CD4-positive, alpha-beta T cell (primary cell): ENCODE measurements around the gene PLEKHH2. TPM values are rescaled to one million over a fixed set of nuclear protein-coding genes. Genes with fewer than 3 reads are reported as not detected.

Experiments used
- ATAC-seq: fragments of 200-7000 bp; cut with Tn5 transposase; one replicate; pipeline ENCODE4 v1.10.0; 2022; ENCODE audit warnings: mild to moderate bottlenecking; ENCODE audit not compliant: poor library complexity
- CTCF ChIA-PET: fragments of 350-600 bp; sonication (Branson Sonifier 250); formaldehyde crosslinking; loops from one replicate; lab custom pipeline; 2021; ENCODE audit warnings: antibody characterized with exemption, inconsistent platforms; lab: Charles Lee
- POLR2A ChIA-PET: fragments of 350-600 bp; sonication (Branson Sonifier 250); formaldehyde crosslinking; loops from one replicate; lab custom pipeline; 2021; ENCODE audit warnings: antibody characterized with exemption, inconsistent platforms; lab: Charles Lee
- DNase-seq, 14 experiments: peaks; one replicate each; pipeline ENCODE4 v3.0.0-alpha.2; 2013 to 2020; ENCODE audit warnings: mixed read lengths in 2 of 14
- H3K27ac ChIP-seq, 2 donors: one replicate each; pipeline versions ENCODE4 v1.5.1 to v1.7.0; 2013; ENCODE audit warnings: low read length in 2 of 2, low read depth in 1 of 2, mild to moderate bottlenecking in 1 of 2
- H3K27me3 ChIP-seq, 2 experiments: 1 replicate in 1 of 2; 2 replicates in 1 of 2; pipeline versions ENCODE4 v1.6.1 to v1.7.0; 2013; ENCODE audit warnings: low read length in 2 of 2, control low read depth in 1 of 2, mild to moderate bottlenecking in 1 of 2, moderate library complexity in 1 of 2; ENCODE audit not compliant: insufficient read depth in 2 of 2, control insufficient read depth in 1 of 2
- H3K36me3 ChIP-seq: one replicate; pipeline ENCODE4 v1.6.1; 2013; ENCODE audit warnings: low read length, control low read depth; ENCODE audit not compliant: insufficient read depth
- H3K4me1 ChIP-seq: one replicate; pipeline ENCODE4 v1.6.1; 2013; ENCODE audit warnings: low read length, control low read depth; ENCODE audit not compliant: insufficient read depth
- H3K4me3 ChIP-seq: one replicate; pipeline ENCODE4 v1.5.1; 2013; ENCODE audit warnings: mild to moderate bottlenecking, low read length, moderate library complexity
- H3K9me3 ChIP-seq, 2 experiments: 1 replicate in 1 of 2; 2 replicates in 1 of 2; pipeline versions ENCODE4 v1.6.1 to v1.7.0; 2013; ENCODE audit warnings: low read length in 2 of 2, mild to moderate bottlenecking in 2 of 2, control low read depth in 1 of 2, moderate library complexity in 1 of 2; ENCODE audit not compliant: control insufficient read depth in 1 of 2, insufficient read depth in 1 of 2
- H3K27ac Mint-ChIP-seq: one replicate; pipeline ENCODE4 v1.8.0; 2020; ENCODE audit warnings: mixed read lengths
- H3K27me3 Mint-ChIP-seq: one replicate; pipeline ENCODE4 v1.8.0; 2021; ENCODE audit warnings: mixed read lengths
- H3K36me3 Mint-ChIP-seq: one replicate; pipeline ENCODE4 v1.8.0; 2021; ENCODE audit warnings: low read depth, mixed read lengths
- H3K4me1 Mint-ChIP-seq: one replicate; pipeline ENCODE4 v1.8.0; 2021; ENCODE audit warnings: low read depth, mixed read lengths
- H3K4me3 Mint-ChIP-seq: one replicate; pipeline ENCODE4 v1.8.0; 2020; ENCODE audit warnings: mild to moderate bottlenecking, mixed read lengths
- H3K9me3 Mint-ChIP-seq: one replicate; pipeline ENCODE4 v1.8.0; 2020; ENCODE audit warnings: mixed read lengths
- intact Hi-C, 2 experiments: fragments of 100-400 bp; cut with DNase I in 1 of 2; cut with micrococcal nuclease in 1 of 2; formaldehyde crosslinking; loops; one replicate each; pipeline versions ENCODE4 v1.15.1 to v1.9.0; 2023 to 2025; cut with DNase I, micrococcal nuclease
- total RNA-seq, 174 experiments: library from RNA in 2 of 174; stranded (reverse) in 2 of 174; gene quantifications; one replicate each; pipeline ENCODE4 v1.2.3 and lab custom pipeline; 2021 to 2026
- TF ChIP-seq, protein P1 (sequence below): fragments of 200-600 bp; IDR thresholded peaks from one replicate; pipeline ENCODE4 v1.8.0; 2022; ENCODE audit warnings: antibody characterized with exemption, mild to moderate bottlenecking

PLEKHH2 gene
- total RNA-seq, 2 experiments from 2014 or later: 1.6 to 2.7 TPM

DNA sequence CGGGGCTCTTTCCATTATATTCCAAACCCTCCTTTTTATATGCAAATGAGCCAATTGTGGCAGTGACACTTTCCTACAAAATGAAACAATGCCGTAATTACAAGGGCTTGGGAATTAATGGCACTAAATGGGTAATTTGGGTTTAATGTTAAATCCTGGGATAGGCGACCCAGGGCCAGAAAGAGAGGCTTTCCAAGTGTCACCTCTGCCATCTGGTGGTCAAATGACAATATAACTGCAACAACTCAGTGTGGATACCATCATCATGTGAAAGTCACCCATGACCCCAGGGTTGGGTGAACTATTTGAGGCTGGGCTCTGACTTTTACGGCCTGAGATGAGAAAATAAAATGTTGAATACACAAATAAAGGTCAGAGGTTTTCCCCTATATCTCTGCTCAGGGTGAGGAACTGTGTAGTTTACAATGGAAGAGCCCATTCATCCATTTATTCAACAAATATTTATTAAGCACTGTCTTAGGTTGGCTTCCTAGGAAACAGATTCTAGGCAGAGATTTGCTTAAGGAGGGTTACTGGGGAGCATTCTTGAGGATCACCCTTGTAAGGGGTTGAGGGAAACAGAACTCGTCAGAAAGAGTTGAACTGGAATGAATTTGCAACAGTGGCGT lies 27.7 kb upstream of the PLEKHH2 start:
- Mint-ChIP-seq H3K4me3 (no peak overlapping the region), H3K36me3 (no peaks in the 10 kb centered on the region), H3K9me3 (no peaks in the 10 kb centered on the region), H3K4me1 (peaks cover 6% of the 10 kb centered on the region), H3K27ac (no peak overlapping the region), H3K27me3 (no peaks in the 10 kb centered on the region)
- Histone ChIP-seq H3K27ac (no peak overlapping the region), H3K27me3 (no peaks in the 10 kb centered on the region), H3K36me3 (no peaks in the 10 kb centered on the region), H3K4me1 (peaks cover 7% of the 10 kb centered on the region), H3K9me3 (no peaks in the 10 kb centered on the region), H3K4me3 (no peak overlapping the region)
- POLR2A ChIA-PET: no interaction called here
- intact Hi-C loops: loop anchor here (1.0 to 10.0 kb wide), 5 partner anchors 662 to 782 kb away; no protein-coding TSS in a partner anchor
- CTCF ChIA-PET: no interaction called here
- peak in 5 of 14 experiments; percentile 13 to 74 (median 57) for DNase-seq
- peak; percentile 71 for ATAC-seq
- TF ChIP-seq, protein P1, sequence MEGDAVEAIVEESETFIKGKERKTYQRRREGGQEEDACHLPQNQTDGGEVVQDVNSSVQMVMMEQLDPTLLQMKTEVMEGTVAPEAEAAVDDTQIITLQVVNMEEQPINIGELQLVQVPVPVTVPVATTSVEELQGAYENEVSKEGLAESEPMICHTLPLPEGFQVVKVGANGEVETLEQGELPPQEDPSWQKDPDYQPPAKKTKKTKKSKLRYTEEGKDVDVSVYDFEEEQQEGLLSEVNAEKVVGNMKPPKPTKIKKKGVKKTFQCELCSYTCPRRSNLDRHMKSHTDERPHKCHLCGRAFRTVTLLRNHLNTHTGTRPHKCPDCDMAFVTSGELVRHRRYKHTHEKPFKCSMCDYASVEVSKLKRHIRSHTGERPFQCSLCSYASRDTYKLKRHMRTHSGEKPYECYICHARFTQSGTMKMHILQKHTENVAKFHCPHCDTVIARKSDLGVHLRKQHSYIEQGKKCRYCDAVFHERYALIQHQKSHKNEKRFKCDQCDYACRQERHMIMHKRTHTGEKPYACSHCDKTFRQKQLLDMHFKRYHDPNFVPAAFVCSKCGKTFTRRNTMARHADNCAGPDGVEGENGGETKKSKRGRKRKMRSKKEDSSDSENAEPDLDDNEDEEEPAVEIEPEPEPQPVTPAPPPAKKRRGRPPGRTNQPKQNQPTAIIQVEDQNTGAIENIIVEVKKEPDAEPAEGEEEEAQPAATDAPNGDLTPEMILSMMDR: peak; percentile 76

DNA sequence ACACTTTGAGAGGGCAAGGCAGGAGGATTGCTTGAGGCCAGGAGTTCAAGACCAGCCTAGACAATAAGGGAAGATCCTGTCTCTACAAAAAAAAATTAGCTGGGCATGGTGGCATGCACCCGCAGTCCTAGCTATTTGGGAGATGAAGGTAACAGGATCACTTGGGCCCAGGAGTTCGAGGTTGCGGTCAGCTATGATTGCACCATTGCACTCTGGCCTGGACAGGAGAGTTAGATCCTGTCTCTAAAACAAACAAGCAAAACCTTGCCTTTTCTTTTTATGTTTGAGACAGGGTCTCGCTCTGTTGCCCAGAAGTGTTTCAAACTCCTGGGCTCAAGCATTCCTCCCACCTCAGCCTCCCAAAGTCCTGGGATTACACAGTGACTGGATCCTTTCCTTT lies 26.7 kb upstream of the PLEKHH2 start:
- H3K9me3 Mint-ChIP-seq: no peaks in the 10 kb centered on the region
- no peak overlapping the region for H3K27ac Mint-ChIP-seq
- intact Hi-C loops: loop anchor here in 1 of 2 experiments (5.0 kb wide), 1 partner anchor 1347 kb away; no protein-coding TSS in a partner anchor
- no peaks in the 10 kb centered on the region for H3K36me3 Mint-ChIP-seq
- ChIA-PET POLR2A (no interaction called here), CTCF (no interaction called here)
- Histone ChIP-seq H3K4me1 (no peaks in the 10 kb centered on the region), H3K27ac (no peak overlapping the region), H3K9me3 (no peaks in the 10 kb centered on the region), H3K27me3 (no peaks in the 10 kb centered on the region), H3K36me3 (no peaks in the 10 kb centered on the region), H3K4me3 (no peak overlapping the region)
- H3K27me3 Mint-ChIP-seq: no peaks in the 10 kb centered on the region
- TF ChIP-seq, protein P1: no peak
- no peak for DNase-seq
- H3K4me1 Mint-ChIP-seq: no peaks in the 10 kb centered on the region
- no peak for ATAC-seq
- H3K4me3 Mint-ChIP-seq: no peak overlapping the region

DNA sequence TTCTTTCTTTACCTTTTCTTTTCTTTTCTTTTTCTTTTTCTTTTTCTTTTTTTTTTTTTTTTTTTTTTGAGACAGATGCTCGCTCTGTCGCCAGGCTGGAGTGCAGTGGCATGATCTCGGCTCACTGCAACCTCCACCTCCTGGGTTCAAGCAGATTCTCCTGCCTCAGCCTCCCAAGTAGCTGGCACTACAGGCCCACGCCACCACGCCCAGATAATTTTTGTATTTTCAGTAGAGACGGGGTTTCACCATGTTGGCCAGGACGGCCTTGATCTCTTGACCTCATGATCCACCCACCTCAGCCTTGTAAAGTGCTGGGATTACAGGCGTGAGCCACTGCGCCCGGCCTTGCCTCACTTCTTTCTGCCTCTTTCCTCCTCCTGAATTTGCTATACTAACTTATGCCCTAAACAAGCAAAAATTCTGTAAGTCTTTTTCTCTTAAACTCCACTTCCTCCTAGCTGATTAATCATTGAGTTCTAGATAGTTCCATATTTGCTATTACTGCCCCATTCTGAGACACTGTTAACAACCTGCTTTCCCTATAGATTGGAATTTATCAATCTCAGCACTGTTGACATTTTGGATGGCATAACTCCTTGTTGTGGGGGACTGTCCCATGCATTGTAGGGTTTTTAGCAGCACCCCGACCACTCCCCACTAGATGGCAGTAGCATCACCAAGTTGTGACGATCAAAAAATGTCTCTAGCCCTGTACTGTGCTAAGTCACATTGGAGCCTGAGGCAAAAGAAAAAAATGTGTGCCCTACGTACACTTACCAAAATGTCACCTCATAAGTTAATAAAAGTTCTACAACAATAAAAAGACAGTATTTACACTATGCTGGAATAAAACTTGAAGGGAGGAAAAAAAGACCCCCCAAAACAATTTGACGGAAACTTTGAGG lies 24.8 kb upstream of the PLEKHH2 start:
- Histone ChIP-seq H3K27me3 (no peaks in the 10 kb centered on the region), H3K4me3 (no peak overlapping the region), H3K36me3 (no peaks in the 10 kb centered on the region), H3K27ac (no peak overlapping the region), H3K9me3 (no peaks in the 10 kb centered on the region), H3K4me1 (no peaks in the 10 kb centered on the region)
- peak; percentile 96 for ATAC-seq
- Mint-ChIP-seq H3K27me3 (peaks cover 4% of the 10 kb centered on the region), H3K4me1 (no peaks in the 10 kb centered on the region), H3K27ac (no peak overlapping the region), H3K4me3 (no peak overlapping the region), H3K9me3 (no peaks in the 10 kb centered on the region), H3K36me3 (no peaks in the 10 kb centered on the region)
- TF ChIP-seq, protein P1: peak; percentile 80
- POLR2A ChIA-PET: interaction anchor here (0.6 kb wide), 1 partner anchor 35 kb away, joined by 3 read pairs; no protein-coding TSS in a partner anchor
- peak; percentile 52 to 85 (median 64) for DNase-seq
- intact Hi-C loops: loop anchor here in 1 of 2 experiments (5.0 kb wide), 1 partner anchor 1345 kb away; no protein-coding TSS in a partner anchor
- CTCF ChIA-PET: no interaction called here
